Left lung (tissue), 10 donors: ENCODE data around the gene MCC. TPM values are rescaled to one million over a fixed set of nuclear protein-coding genes. Genes with fewer than 3 reads are reported as not detected.

Experiments used
- ATAC-seq: fragments of 200-7000 bp; cut with Tn5 transposase; one replicate; pipeline ENCODE4 v1.9.1; 2020; ENCODE audit warnings: moderate library complexity
- DNase-seq, 4 donors: peaks; one replicate each; pipeline ENCODE4 v3.0.0-alpha.2; 2013 to 2020
- H3K27ac ChIP-seq, 2 donors: fragments of 200-600 bp; sonication (generic) in 1 of 2; one replicate each; pipeline versions ENCODE4 v1.5.0 to v1.8.0; 2020 to 2021
- H3K27me3 ChIP-seq, 2 donors: fragments of 200-600 bp; sonication (generic) in 1 of 2; one replicate each; pipeline versions ENCODE4 v1.5.0 to v1.8.0; 2020 to 2021
- H3K36me3 ChIP-seq, 2 donors: fragments of 200-600 bp; sonication (generic) in 1 of 2; one replicate each; pipeline versions ENCODE4 v1.5.0 to v1.8.0; 2020 to 2021
- H3K4me1 ChIP-seq, 2 donors: fragments of 200-600 bp; one replicate each; pipeline ENCODE4 v1.8.0; 2021
- H3K4me3 ChIP-seq, 2 donors: fragments of 200-600 bp; sonication (generic) in 1 of 2; one replicate each; pipeline versions ENCODE4 v1.5.0 to v1.8.0; 2020 to 2021; ENCODE audit warnings: mild to moderate bottlenecking in 1 of 2
- H3K9me3 ChIP-seq, 2 donors: fragments of 200-600 bp; sonication (generic) in 1 of 2; one replicate each; pipeline versions ENCODE4 v1.5.0 to v1.8.0; 2020 to 2021
- intact Hi-C, 2 donors: fragments of 100-400 bp; cut with DNase I; formaldehyde crosslinking; loops; one replicate each; pipeline versions ENCODE4 v1.11.2 to v1.14.2; 2022
- polyA plus RNA-seq, 6 donors: library from polyadenylated mRNA; unstranded; fragments of 120-200 nt; gene quantifications; one replicate each; pipeline ENCODE4 v1.2.1, GENCODE V29; 2013; ENCODE audit not compliant: insufficient read length in 6 of 6
- total RNA-seq, 2 donors: library from RNA; stranded (reverse); fragmentation: NEBNext Ultra II Directional; extraction: Animal tissue kit (Norgen Biotek cat#: 25700); gene quantifications; one replicate each; pipeline ENCODE4 v1.2.1, GENCODE V29; 2021
- TF ChIP-seq, protein P1 (sequence below), 2 donors: fragments of 200-600 bp; sonication (generic) in 1 of 2; IDR thresholded peaks; one replicate each; pipeline versions ENCODE4 v1.5.0 to v1.8.0; 2021; ENCODE audit warnings: antibody characterized with exemption in 2 of 2
- donor health status: DM: no; HTN: yes; CAD: no.
- donor health status: DM: no; HTN: no; CAD: no.

MCC gene
- total and polyA plus RNA-seq, 8 donors, result 12.5 to 18.4 (median 16.1) TPM

DNA sequence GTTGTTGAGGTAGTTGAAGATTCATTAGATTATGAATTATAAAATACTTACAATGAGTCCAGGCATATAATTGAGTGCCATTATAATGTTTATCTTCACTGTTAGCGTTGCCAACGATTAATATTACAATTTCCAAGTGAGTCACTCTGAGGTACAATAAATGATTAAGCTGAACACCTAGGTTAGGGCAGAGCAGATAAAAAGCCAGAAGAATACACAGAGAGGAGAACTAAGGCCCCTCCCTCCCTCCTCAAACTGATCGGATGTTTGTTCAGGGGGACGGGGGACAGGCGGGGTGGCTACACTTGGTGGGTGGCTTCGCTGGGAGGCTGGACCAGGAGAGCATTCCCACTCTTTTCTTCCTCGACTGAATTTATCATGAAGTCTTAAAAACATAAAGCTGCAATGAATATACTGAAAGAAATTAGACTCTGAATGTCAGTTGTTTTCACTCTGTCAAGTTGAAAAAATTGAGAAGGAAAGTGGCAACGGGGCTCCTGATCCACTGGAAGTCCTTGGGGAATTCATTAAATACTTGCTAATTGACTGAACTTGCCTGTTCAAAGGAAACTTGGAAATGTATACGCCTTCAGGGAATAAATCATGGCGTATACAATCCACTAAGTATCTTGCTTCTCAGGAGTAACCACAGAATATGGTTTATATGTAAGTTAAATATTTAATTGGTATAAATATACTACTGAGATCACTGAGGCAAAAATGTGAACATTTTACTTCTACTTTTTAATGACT is 251.5 kb downstream of the MCC start:
- DNase-seq (no peak), ATAC-seq (no peak)
- Histone ChIP-seq H3K4me3 (no peak overlapping the region), H3K4me1 (no peaks in the 10 kb centered on the region), H3K27me3 (peaks cover 0 to 5% of the 10 kb centered on the region in 2 donors), H3K27ac (no peak overlapping the region), H3K9me3 (no peaks in the 10 kb centered on the region), H3K36me3 (no peaks in the 10 kb centered on the region)
- TF ChIP-seq, protein P1, sequence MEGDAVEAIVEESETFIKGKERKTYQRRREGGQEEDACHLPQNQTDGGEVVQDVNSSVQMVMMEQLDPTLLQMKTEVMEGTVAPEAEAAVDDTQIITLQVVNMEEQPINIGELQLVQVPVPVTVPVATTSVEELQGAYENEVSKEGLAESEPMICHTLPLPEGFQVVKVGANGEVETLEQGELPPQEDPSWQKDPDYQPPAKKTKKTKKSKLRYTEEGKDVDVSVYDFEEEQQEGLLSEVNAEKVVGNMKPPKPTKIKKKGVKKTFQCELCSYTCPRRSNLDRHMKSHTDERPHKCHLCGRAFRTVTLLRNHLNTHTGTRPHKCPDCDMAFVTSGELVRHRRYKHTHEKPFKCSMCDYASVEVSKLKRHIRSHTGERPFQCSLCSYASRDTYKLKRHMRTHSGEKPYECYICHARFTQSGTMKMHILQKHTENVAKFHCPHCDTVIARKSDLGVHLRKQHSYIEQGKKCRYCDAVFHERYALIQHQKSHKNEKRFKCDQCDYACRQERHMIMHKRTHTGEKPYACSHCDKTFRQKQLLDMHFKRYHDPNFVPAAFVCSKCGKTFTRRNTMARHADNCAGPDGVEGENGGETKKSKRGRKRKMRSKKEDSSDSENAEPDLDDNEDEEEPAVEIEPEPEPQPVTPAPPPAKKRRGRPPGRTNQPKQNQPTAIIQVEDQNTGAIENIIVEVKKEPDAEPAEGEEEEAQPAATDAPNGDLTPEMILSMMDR (IDR thresholded peaks at IDR 0.05), result no peak
- intact Hi-C loops, result no loop called here

DNA sequence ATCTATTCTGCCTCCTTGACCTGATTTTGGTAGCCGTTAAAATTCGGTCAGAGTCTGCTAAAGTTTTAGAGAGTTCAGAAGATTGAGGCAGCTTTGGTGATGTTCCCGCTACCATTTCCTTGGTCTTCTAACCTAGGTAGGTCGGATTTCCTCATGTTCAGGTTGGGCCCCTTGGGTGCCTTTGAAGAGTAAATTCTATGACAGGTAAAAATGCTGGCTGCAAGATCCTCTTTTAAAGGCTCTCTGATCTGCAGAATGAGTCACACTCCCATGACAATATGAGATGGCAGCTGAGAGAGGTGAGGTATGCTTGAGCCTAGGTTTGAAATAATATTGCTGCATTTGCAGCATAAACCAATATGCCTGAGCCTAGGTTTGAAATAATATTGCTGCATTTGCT is 252.4 kb downstream of the MCC start:
- H3K4me1 ChIP-seq, result no peaks in the 10 kb centered on the region
- ATAC-seq, result no peak
- intact Hi-C loops, result no loop called here

DNA sequence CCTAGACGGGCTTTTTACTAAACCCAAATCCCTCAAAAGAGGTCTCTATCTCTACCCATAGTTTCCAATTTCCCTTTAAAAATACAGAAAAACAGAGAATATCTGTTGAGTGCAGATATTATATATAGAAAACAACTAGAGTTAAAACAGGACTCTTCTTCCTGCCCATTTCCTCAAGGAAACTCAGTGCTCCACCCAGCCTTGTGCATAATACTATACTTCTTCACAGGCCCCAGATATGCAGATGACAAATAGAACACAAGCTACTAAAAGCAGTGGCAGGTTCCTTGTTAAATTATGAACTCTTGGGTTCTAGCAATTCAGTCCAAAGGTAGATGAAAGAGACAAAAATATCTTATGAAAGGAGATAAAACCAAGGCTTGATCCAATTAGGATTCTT is 253.7 kb downstream of the MCC start:
- ATAC-seq, result no peak
- no peak for DNase-seq
- no peak overlapping the region for H3K4me3 ChIP-seq
- intact Hi-C loops, result no loop called here
- H3K36me3 ChIP-seq, result no peaks in the 10 kb centered on the region
- peaks cover 0 to 5% of the 10 kb centered on the region in 2 donors for H3K27me3 ChIP-seq
- TF ChIP-seq, protein P1 (IDR thresholded peaks at IDR 0.05), result no peak
- peak overlapping the region in 1 of 2 donors; percentile 38 for H3K27ac ChIP-seq
- H3K4me1 ChIP-seq, result no peaks in the 10 kb centered on the region
- no peaks in the 10 kb centered on the region for H3K9me3 ChIP-seq

More for the DNA sequence above, 252.4 kb downstream of the MCC start:
- Histone ChIP-seq H3K4me3 (no peak overlapping the region), H3K27ac (no peak overlapping the region), H3K27me3 (peaks cover 0 to 5% of the 10 kb centered on the region in 2 donors), H3K36me3 (no peaks in the 10 kb centered on the region), H3K9me3 (no peaks in the 10 kb centered on the region)
- DNase-seq, result no peak
- TF ChIP-seq, protein P1 (IDR thresholded peaks at IDR 0.05), result no peak

DNA sequence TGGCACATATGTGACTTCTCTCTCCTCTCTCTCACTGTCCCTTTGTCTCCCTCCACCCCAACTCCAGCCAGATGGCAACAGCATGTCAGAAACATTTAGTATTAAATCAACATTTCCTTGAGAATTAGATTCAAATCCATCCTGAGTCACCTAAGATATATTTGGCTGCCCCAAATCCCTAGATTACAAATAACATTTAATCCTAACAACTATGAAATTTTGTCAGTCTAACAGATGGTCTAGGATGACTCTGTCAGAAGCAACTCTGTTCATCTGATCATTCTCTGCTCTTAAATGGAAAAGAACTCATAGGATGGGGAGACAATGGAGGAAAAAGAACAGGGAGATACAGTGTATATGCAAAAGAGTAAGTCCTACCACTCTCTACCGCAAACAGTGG is 254.6 kb downstream of the MCC start:
- intact Hi-C loops, result no loop called here
- peak overlapping the region in 1 of 2 donors; percentile 53 for H3K27ac ChIP-seq
- no peak for ATAC-seq
- DNase-seq, result no peak
- no peak overlapping the region for H3K4me3 ChIP-seq
- H3K4me1 ChIP-seq, result no peaks in the 10 kb centered on the region
- peaks cover 0 to 5% of the 10 kb centered on the region in 2 donors for H3K27me3 ChIP-seq
- TF ChIP-seq, protein P1 (IDR thresholded peaks at IDR 0.05), result no peak
- H3K9me3 ChIP-seq, result no peaks in the 10 kb centered on the region
- H3K36me3 ChIP-seq, result no peaks in the 10 kb centered on the region

DNA sequence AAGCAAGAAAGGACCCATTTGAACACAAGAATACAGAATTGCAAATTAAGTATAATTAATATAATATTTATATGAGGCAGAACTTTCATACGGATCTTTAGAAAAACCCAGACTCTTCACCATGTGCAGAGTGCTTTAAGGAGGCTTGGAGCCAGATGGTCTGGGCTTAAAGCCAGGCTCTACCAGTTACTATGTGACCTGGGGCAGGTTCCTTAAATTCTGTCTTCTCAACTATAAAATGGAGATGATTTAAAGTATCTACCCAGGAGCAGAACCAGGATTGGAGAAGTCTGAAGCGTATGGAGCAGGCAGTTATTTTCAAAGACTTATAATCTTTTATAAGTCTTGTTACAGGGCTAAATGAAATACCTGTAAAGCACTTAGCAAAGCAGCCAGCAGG is 255.6 kb downstream of the MCC start:
- ATAC-seq, result peak; percentile 62
- TF ChIP-seq, protein P1 (IDR thresholded peaks at IDR 0.05), result no peak
- DNase-seq, result no peak
- Histone ChIP-seq H3K9me3 (no peaks in the 10 kb centered on the region), H3K27ac (peak overlapping the region in 1 of 2 donors; percentile 53), H3K36me3 (no peaks in the 10 kb centered on the region), H3K4me1 (no peaks in the 10 kb centered on the region), H3K4me3 (no peak overlapping the region), H3K27me3 (peaks cover 0 to 5% of the 10 kb centered on the region in 2 donors)
- intact Hi-C loops, result no loop called here
